HCT116 (cell line): ENCODE measurements around the gene MATCAP1.

ENCODE experiments used
- CTCF ChIP-seq, 3 experiments: fragments of 200-600 bp in 1 of 3; sonication (generic) in 1 of 3; IDR thresholded peaks in 2 of 3; conservative IDR thresholded peaks in 1 of 3; 2 replicates each; pipeline ENCODE4 v1.5.1; 2012 to 2017; ENCODE audit warnings: low read depth in 2 of 3, low read length in 2 of 3, antibody characterized with exemption in 1 of 3, borderline replicate concordance in 1 of 3, control low read depth in 1 of 3, mild to moderate bottlenecking in 1 of 3, mixed read lengths in 1 of 3, mixed run types in 1 of 3, moderate library complexity in 1 of 3; ENCODE audit not compliant: insufficient read depth in 1 of 3
- EZH2 ChIP-seq: fragments of 200-600 bp; sonication (generic); IDR thresholded peaks from 2 replicates; pipeline ENCODE4 v1.6.1; 2017; ENCODE audit warnings: antibody characterized with exemption, mixed run types
- EZH2phosphoT487 ChIP-seq: fragments of 200-600 bp; IDR thresholded peaks from 2 replicates; pipeline ENCODE4 v1.6.1; 2018; ENCODE audit warnings: antibody characterized with exemption, borderline replicate concordance
- MAX ChIP-seq: IDR thresholded peaks from 2 replicates; pipeline ENCODE4 v1.6.1; 2012
- POLR2A ChIP-seq: IDR thresholded peaks from 2 replicates; pipeline ENCODE4 v1.7.0; 2011; ENCODE audit warnings: borderline replicate concordance; ENCODE audit not compliant: insufficient read depth, insufficient read length; ENCODE audit errors: extremely low read depth
- POLR2AphosphoS5 ChIP-seq: IDR thresholded peaks from 2 replicates; pipeline ENCODE4 v1.6.1; 2011; ENCODE audit warnings: mild to moderate bottlenecking, low read depth, low read length, moderate library complexity
- RAD21 ChIP-seq: IDR thresholded peaks from 2 replicates; pipeline ENCODE4 v1.6.1; 2012; ENCODE audit warnings: low read depth, mild to moderate bottlenecking
- SIN3A ChIP-seq: IDR thresholded peaks from 2 replicates; pipeline ENCODE4 v1.6.1; 2012; ENCODE audit warnings: low read depth
- SP1 ChIP-seq: IDR thresholded peaks from 2 replicates; pipeline ENCODE4 v1.6.1; 2012; ENCODE audit warnings: low read depth
- SRF ChIP-seq: IDR thresholded peaks from 2 replicates; pipeline ENCODE4 v1.6.1; 2012; ENCODE audit warnings: low read depth
- TCF7L2 ChIP-seq: IDR thresholded peaks from 2 replicates; pipeline ENCODE4 v1.7.0; 2011; ENCODE audit warnings: borderline replicate concordance, inconsistent platforms; ENCODE audit not compliant: insufficient read depth, insufficient read length; ENCODE audit errors: extremely low read depth
- YY1 ChIP-seq: IDR thresholded peaks from 2 replicates; pipeline ENCODE4 v1.6.1; 2011; ENCODE audit warnings: low read length, low read depth, moderate library complexity, mild to moderate bottlenecking; ENCODE audit not compliant: insufficient replicate concordance; ENCODE audit errors: extremely low read depth
- ZBTB33 ChIP-seq: IDR thresholded peaks from 2 replicates; pipeline ENCODE4 v1.6.1; 2011; ENCODE audit warnings: mild to moderate bottlenecking, low read length, moderate library complexity; ENCODE audit not compliant: insufficient replicate concordance; ENCODE audit errors: extremely low read depth
- ZNF274 ChIP-seq: fragments of 200-500 bp; sonication (Bioruptor generic); IDR thresholded peaks from 2 replicates; pipeline ENCODE4 v1.6.1; 2014; ENCODE audit warnings: mild to moderate bottlenecking, low read depth, low read length, inconsistent platforms

- TF ChIP-seq CTCF (IDR thresholded peaks at IDR 0.05 in 2 of 3, conservative IDR thresholded peaks at IDR 0.05 in 1 of 3; ENCODE audit: borderline replicate concordance in 1 of 3, insufficient read depth in 1 of 3, low read depth in 2 of 3, low read length in 2 of 3) (no peak), SP1 (no peak), EZH2 (no peak), TCF7L2 (no peak), EZH2phosphoT487 (no peak), MAX (no peak), POLR2AphosphoS5 (no peak), ZBTB33 (no peak), SRF (no peak), RAD21 (no peak), ZNF274 (no peak), YY1 (no peak), POLR2A (no peak), SIN3A (no peak)
Measured at GRCh38 chr16:67144943-67145342, 38.8 kb downstream of the MATCAP1 start.
